ENCODE data around the gene PIEZO2.

- TF ChIP-seq, protein P1, sequence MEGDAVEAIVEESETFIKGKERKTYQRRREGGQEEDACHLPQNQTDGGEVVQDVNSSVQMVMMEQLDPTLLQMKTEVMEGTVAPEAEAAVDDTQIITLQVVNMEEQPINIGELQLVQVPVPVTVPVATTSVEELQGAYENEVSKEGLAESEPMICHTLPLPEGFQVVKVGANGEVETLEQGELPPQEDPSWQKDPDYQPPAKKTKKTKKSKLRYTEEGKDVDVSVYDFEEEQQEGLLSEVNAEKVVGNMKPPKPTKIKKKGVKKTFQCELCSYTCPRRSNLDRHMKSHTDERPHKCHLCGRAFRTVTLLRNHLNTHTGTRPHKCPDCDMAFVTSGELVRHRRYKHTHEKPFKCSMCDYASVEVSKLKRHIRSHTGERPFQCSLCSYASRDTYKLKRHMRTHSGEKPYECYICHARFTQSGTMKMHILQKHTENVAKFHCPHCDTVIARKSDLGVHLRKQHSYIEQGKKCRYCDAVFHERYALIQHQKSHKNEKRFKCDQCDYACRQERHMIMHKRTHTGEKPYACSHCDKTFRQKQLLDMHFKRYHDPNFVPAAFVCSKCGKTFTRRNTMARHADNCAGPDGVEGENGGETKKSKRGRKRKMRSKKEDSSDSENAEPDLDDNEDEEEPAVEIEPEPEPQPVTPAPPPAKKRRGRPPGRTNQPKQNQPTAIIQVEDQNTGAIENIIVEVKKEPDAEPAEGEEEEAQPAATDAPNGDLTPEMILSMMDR (conservative IDR thresholded peaks at IDR 0.05; ENCODE audit: low read length), result no peak
- TF ChIP-seq EZH2phosphoT487 (IDR thresholded peaks at IDR 0.05; ENCODE audit: borderline replicate concordance), result no peak
These were observed 301.5 kb downstream of the PIEZO2 start for GRCh38 chr18:10847907-10848306.
